ENCODE data around the gene ALCAM. TPM values are rescaled to one million over a fixed set of nuclear protein-coding genes. Genes with fewer than 3 reads are reported as not detected.

The ALCAM gene
- polyA plus RNA-seq, 4 donors, result 106 to 235 (median 159) TPM

DNA sequence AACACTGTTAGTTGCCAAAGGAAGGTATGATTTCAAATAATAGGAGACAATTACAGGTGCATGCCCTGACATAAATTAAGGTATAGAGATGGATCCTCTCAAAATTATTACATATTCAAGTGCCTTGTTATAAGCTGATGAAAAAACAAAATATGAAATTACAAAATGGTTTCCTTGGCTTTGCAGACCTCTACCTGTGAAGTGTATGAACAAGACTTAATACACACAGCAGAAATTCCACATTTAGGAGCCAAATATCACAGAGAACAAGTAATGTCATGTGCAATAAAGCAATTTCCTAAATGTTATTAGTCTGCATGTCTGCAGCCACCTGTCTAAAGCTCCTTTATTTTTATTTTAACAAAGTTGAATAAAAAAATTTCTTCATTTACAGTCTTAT is 151.5 kb downstream of the ALCAM start:
- DNase-seq (ENCODE audit: low read depth in 4 of 4, low spot score in 3 of 4), result no peak

DNA sequence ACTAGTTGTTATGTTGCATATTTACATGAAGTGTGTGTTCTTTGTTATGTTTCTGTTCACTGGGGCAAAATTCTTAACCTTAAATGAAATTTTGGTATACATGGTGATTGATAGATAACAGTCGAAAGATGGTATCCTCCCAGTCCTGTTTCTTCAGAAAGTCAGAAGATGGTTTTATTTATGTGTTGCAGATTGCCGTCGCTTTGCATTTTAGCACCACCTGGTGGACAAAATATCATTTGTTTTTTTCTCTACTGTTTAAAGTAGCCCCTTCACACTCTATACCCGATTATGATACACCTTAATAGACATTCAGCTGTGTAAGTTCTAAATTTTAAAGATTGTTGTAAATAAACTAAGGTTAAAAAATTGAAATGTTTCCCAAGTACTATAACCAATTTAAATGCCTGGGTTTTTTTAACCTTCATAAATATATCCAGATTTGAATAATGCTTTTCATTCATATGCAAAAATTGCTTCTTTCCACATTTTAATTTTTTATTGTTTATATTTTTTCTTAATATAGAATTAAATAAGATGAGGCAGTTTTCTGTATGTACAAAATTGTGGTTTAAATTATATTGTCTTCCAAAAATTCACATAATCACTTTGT is 152.2 kb downstream of the ALCAM start:
- peak; percentile 27 to 52 (median 32) for DNase-seq (ENCODE audit: low read depth in 4 of 4, low spot score in 3 of 4)

DNA sequence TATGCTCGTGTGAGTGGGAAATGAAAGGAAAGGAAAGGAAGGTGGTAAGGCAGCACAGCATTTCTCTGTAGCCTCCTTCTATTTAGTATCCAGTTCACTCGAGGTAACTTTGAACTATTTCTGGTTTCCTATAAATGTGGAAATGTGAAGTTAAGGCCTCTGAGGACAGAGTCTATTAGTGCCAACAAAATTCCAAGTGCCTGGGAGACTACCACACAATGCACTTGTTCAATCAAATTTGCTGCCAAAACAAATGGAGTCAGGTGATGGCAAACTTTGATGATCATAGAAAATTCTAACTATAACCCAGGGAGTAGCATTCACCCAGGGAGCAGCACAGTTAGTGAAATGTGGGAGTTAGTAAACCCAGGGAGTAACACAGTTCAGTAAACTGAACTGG is 155.1 kb downstream of the ALCAM start:
- DNase-seq (ENCODE audit: low read depth in 4 of 4, low spot score in 3 of 4), result no peak

DNA sequence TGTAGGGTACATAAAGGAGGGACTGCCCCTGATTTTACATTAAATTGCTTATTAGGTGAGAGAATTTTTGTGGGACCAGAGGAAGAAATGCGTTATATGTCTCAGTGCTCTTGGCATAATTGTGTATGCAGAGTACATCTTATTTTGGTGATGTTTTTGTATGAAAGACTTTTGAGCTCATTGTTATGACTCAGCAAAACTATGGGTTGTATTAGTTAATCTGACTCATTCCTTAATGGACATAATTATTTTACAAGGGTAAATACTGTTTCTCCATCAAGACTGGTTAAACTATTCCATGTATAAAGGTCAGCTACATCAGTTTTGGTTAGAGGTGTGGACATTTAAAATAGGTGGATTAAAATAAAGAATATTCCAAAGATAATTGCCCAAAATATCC is 156.8 kb downstream of the ALCAM start:
- no peak for DNase-seq (ENCODE audit: low read depth in 4 of 4, low spot score in 3 of 4)

DNA sequence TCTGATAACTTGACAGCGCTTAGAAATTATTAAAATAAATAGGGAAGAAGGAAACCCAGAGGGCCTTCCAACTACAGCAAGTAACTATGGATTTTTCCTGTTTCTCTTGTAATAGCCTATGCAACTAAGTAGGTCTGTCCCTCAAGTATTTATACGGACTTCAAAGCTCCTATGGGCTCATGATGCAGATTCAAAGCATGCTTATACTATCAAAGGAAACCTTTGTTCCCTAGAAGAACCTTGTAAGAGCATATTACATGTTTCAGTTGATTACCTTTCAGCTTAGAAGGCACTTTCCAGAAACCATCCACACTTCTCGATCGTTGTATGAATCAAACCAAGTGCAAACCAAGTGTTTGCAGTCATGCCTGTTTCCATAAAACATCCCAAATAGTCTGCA is 158.8 kb downstream of the ALCAM start:
- DNase-seq (ENCODE audit: low read depth in 4 of 4, low spot score in 3 of 4), result no peak

DNA sequence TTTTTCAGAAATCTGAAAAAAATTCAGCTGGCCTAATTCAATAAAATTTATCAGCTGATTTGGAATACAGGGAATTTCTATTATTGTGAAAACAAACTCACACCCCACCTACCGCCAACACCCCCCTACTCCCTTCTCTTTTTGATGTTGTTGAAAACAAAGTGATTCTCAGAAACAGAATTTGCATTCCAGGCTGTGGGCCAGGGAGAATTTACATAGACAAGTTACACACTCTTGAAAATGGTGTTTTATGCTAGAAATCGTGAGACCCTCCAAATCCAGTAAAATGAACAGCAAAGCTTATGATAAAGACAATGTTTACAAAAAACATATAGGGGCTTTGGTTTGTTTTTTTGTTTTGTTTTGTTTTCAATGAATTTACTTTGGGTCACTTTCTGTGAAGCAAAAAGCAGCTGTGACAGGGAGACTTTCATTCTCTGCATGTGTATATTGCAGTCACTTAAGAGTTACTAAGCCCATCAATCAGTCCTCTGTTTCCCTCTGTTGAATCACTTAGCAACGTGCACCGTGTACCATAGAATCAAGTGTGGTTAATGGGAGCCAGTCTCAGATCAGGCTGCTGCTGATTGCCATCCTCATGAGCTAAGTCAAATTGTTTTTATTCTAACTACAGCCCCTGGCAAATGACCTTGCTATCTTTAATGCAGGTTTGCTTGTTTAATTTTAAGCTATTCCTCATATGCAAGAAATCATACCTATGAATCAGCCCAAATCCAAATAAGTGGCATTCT is 159.8 kb downstream of the ALCAM start:
- no peak for DNase-seq (ENCODE audit: low read depth in 4 of 4, low spot score in 3 of 4)

DNA sequence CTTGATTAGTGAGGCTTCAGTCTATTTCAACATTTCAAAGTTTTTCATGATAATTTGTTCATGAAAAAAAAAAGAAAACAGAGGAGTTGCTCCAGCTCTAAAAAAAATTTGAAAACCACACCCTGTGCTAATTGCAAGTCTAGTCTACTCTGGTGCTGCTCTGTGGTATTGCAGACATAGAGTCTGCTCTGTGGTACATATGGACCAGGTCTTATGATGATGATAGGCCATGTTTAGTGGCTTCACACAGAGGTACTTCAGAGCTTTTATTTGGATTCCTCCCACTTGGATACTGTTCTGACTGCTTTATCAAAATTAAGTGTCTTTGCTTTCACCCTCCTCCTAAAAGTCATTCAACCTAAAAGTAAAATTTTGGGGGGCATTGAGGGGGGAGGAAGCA is 160.8 kb downstream of the ALCAM start:
- DNase-seq (ENCODE audit: low read depth in 4 of 4, low spot score in 3 of 4), result no peak

DNA sequence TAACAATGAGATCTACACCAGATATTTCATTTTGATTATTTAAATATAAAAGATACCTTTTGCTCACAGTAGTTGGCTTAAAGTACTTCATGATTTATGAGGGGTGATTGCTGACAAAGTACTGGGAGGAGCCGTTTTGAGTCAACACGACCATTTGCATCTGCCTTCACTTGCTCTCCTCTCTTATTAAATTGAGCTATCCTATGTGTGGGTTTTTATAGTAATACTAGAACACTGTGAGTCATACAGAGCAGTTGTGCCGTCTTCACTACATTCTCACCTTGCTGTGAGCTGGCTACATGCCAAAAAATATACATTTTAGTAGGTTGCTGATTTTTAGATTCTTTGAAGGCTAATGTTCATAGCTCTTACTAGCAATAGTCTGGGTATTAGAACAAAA is 161.2 kb downstream of the ALCAM start:
- no peak for DNase-seq (ENCODE audit: low read depth in 4 of 4, low spot score in 3 of 4)

DNA sequence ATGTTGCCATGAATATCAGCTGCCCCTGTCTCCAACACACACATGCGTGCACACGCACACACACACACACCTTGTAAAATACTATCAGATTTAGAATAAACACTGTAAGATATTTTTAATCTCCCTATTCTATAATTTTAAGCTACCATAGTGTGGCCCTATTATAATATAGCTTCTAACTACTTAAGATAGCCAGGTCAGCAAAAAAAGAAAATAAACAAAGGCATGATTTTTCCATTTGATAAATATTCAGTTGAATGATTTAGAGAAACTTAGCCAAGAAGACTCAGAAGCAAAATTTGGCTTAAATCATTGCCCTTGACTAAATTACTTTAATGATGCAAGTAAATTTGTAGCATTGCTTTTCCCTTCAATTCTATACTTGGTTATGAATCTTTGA is 162.2 kb downstream of the ALCAM start:
- DNase-seq (ENCODE audit: low read depth in 4 of 4, low spot score in 3 of 4), result no peak

DNA sequence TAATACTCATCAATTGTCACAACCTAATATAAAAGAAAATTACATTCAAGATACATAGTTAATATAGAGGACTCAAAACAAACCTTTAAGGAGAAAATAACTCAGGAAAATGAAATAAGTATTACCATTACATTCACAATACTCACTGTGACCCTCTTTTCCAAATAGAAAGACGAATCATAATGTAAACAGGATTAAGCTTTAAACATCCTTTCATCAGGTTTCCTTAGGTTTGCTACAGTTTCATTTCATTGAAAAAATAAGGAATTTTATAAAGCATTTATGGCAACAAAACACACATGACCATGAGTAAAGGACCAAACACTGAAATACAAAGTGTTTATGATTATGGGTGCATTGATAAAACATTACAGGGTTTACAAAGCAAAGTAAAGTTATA is 162.7 kb downstream of the ALCAM start:
- no peak for DNase-seq (ENCODE audit: low read depth in 4 of 4, low spot score in 3 of 4)

DNA sequence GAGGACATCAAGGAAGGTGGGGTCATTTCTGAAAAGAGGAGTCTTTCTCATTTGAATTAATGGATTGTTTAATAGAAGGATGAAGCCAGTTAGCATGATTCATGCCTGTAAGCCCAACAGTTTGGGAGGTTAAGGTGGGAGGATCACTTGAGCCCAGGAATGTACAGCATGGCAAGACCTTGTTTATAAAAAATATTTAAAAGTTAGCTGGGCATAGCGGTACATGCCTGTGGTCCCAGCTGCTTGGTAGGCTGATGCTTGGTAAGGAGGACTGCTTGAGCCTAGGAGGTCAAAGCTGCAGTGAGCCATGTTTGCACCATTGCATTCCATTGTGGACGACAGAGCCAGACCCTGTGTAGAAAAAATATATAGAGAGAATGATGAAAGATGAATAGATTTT is 165.5 kb downstream of the ALCAM start:
- no peak for DNase-seq (ENCODE audit: low read depth in 4 of 4, low spot score in 3 of 4)

DNA sequence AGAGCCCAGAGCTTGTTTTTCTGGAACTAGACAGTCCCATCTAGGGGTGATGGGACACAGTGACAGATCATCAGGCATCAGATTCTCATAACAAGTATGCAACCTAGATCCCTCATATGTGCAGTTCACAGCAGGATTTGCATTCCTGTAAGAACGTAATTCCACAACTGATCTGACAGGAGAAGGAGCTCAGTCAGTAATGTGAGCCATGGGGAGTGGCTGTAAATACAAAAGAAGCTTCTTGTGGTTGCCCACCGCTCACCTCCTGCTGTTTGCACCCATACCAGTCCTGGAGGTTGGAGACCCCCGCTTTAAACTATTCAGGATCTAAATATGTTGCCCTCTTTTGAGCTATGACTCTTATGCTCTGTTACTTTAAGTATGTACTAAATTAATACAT is 167.3 kb downstream of the ALCAM start:
- DNase-seq (ENCODE audit: low read depth in 4 of 4, low spot score in 3 of 4), result no peak

DNA sequence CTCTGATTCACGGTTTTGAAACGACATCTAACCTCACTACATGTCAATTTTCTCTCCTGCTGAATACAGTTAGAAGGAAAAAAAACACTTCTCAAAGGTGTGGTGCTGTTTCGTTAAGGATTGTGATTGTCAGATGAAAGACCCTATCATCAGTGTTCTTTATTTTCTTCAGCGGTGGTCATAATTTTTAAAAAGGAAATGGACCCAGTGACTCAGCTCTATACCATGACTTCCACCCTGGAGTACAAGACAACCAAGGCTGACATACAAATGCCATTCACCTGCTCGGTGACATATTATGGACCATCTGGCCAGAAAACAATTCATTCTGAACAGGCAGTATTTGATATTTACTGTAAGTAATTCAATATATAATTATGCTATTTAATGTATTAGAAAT is 167.8 kb downstream of the ALCAM start:
- no peak for DNase-seq (ENCODE audit: low read depth in 4 of 4, low spot score in 3 of 4)

DNA sequence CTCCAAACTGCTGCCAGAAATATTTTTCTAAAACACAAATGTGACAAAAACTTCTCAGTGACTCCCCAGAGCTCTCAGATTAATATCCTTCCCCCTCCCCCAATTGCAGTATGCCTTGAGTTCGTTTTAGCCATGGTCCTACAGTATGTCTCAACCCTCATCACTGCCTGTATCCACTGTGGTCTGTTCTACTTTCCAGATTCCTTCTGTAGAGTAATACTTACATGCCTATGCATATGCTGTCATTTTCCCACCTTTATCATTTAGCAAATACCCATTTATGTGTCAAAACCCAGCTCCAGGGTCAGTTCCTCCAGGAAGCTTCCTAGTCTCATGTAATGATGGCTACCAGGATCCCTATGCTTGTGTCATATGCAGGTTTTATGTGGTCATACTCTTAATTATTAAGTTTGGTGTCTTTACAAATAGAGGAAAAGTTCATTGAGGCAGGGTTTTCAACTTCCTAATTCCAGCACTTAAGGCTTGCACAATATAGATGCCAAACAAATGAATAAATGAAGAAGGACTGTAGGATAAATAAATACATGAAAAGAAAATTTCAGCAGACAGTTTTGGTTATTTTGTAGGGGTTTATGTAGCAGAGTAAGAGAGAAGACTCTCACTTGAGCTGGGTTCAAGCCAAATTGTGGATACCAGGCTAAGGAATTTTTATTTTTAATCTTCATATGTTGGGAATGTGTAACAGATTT is 170.8 kb downstream of the ALCAM start:
- no peak for DNase-seq (ENCODE audit: low read depth in 4 of 4, low spot score in 3 of 4)

DNA sequence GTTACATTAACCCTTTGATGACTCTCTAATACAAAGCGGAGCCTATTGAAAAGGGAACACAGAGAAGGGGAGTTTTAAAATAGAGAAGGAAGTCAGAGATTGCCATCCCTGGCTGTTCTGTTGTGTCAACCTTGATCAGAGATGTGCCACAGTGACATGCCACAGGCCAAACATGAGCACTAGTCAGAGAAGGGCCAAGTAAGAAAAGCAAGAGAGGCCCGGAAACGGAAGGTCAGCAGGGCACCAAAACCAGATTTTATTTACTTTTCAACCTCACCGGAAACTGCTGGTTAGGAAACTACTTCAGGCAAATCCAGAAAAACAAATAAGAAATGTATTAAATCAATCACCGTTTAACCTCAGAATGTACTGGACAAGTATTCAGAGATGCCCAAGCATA is 171.8 kb downstream of the ALCAM start:
- no peak for DNase-seq (ENCODE audit: low read depth in 4 of 4, low spot score in 3 of 4)

DNA sequence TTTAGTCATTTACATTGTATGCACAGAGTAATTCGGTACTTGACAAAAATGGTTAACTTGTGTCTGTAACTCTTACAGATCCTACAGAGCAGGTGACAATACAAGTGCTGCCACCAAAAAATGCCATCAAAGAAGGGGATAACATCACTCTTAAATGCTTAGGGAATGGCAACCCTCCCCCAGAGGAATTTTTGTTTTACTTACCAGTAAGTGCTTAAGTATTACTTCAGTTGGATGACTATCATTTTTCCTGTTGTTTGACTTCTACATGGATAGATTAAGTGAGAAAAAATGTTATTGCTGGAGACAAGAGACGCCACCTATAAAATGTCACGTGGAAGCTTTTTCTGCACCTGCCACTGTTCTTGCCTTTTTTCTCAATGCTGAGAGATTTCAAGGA is 173.2 kb downstream of the ALCAM start:
- DNase-seq (ENCODE audit: low read depth in 4 of 4, low spot score in 3 of 4), result no peak

DNA sequence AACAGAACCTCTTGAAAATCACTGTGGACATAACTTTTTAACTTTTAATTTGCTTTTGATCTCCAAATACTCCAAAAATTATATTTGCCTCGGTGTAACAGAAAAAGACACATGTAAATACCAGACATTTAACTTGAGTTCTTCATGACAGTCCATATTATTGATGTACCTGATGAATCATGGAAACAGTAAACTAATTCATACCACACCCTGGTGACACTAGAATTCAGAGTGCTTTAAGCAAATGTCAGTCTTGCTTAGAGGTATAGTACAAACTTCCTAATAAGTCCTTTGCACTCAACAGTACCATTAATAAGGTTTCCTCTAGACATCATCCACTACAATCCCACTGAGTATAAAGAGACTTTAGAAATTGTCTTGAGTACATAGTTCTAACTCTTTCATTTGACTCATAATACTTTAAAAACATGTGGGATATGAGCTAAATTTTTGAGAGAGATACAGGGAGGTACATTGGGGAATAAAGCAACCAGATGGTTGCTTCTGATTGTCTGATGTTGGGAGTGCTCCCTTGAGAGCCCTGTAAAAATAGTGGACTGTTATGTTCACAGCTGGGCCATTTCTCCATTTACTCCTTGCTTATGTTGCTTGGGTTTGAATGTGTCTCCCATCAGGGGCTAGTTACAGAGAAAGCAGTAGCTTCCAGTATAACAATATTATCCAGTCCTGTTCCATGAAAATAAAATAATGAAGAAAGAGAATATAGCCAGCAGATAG is 175.7 kb downstream of the ALCAM start:
- no peak for DNase-seq (ENCODE audit: low read depth in 4 of 4, low spot score in 3 of 4)

DNA sequence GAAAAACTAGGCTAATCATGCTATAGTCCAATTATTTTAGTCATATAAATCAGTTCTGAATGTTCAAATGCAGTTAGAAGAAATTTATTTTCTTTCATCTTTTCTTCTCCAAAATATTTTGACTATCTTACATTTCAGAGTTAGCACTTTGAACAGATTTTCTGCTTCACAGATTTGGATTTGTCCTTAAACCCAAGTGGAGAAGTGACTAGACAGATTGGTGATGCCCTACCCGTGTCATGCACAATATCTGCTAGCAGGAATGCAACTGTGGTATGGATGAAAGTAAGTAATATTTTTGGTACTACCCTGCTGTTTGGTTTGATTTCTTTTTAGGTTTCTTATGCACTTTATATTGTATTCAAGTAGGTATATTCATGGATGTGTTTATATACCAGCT is 178.3 kb downstream of the ALCAM start:
- no peak for DNase-seq (ENCODE audit: low read depth in 4 of 4, low spot score in 3 of 4)

DNA sequence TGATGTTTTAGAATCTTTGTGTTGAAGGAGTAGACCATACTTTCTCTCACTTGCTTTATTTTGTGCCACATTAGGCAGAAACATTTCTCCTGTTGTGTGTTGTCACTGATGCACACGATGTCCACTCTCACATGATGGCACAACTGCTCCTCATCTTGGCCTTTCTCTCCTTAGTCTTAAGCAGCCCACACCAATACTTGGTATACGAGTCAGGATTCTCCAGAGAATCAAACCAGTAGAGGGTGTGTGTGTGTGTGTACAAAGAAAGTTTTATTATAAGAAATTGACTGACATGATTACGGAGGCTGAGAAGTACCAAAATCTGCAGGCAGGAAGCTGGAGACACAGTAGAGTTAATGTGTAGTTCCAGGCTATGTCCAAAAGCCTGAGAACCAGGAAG is 187.1 kb downstream of the ALCAM start:
- DNase-seq (ENCODE audit: low read depth in 4 of 4, low spot score in 3 of 4), result no peak

DNA sequence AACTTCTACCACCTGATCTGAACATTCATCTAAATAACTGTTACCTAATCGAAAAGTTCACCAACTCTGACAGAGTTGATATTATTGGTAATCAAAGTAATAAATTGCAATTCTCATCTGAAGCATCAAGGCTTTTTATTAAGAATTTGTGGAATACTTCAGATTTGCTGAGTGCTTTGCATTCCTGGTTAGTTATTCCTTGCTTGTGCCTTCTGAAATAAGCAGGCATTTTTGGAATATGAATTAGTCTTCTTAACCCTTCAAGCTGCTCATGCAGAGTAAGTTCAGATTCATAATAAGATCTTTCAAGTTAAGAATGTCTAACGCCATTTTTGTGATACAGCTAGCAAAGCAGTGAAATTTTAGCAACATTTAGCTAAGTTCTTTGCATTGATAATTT is 188.5 kb downstream of the ALCAM start:
- DNase-seq (ENCODE audit: low read depth in 4 of 4, low spot score in 3 of 4), result no peak

DNA sequence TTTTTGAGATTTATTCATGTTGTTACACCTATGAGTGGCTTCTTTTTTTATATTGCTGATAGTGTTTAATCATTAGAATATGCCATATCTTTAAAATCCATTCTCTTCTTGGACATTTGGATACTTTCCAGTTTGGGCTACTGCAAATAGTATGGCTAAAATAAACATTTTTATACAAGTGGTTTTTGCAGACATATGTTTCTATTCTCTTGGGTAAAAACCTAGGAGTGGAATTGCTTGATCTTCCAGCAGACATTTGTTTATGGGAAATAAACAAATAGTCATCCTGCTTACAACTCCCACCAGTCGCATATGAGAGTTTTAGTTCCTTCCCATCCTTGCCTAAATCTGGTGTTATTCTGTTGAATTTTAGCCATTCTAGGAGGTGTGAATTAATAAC is 193.1 kb downstream of the ALCAM start:
- no peak for DNase-seq (ENCODE audit: low read depth in 4 of 4, low spot score in 3 of 4)

Data from left renal pelvis (tissue), 4 donors.